Measurements from ENCODE around the gene RXRA. TPM values are rescaled to one million over a fixed set of nuclear protein-coding genes. Genes with fewer than 3 reads are reported as not detected.
"Not testable (repeated sequence)": the region's sequence is repeated elsewhere in the genome, so short reads cannot be mapped to it uniquely, and the experiment has no call there.

RXRA gene
- total and polyA plus RNA-seq, 2 donors (not counting 1 experiment from before 2014, with no cell fraction given) = 2.6 to 6.8 TPM

DNA sequence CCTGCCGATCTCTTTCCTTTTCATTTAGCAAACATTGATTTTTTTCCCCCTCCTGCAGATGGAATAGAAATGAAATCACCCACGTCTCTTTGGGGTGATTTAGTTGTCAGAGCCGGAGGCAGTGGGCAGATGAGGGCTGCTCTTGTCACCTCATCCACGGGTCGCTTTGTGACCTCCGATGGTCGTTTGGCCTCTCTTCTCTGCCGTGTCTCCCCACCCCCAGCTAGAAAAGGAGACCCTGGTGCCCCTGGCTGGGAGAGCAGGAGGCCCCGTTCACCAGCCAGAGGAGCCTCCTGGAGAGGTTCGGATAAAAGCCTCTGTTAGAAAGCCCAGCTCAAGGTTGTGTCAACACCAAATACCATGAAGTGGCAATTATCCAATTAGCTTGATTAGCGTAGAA lies 21.6 kb upstream of the RXRA start:
- ATAC-seq (ENCODE audit: low read depth) = no peak
- no peak overlapping the region for H3K4me3 Mint-ChIP-seq
- WGBS (ENCODE audit: insufficient coverage) = 93% methylated on average over 8 of the region's 11 CpGs
- DNase-seq = no peak
- TF ChIP-seq, protein P1, sequence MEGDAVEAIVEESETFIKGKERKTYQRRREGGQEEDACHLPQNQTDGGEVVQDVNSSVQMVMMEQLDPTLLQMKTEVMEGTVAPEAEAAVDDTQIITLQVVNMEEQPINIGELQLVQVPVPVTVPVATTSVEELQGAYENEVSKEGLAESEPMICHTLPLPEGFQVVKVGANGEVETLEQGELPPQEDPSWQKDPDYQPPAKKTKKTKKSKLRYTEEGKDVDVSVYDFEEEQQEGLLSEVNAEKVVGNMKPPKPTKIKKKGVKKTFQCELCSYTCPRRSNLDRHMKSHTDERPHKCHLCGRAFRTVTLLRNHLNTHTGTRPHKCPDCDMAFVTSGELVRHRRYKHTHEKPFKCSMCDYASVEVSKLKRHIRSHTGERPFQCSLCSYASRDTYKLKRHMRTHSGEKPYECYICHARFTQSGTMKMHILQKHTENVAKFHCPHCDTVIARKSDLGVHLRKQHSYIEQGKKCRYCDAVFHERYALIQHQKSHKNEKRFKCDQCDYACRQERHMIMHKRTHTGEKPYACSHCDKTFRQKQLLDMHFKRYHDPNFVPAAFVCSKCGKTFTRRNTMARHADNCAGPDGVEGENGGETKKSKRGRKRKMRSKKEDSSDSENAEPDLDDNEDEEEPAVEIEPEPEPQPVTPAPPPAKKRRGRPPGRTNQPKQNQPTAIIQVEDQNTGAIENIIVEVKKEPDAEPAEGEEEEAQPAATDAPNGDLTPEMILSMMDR (IDR thresholded peaks at IDR 0.05) = no peak
- no peak for TF ChIP-seq EZH2 (IDR thresholded peaks at IDR 0.05; ENCODE audit: borderline replicate concordance, insufficient read depth, low read depth, low read length, poor library complexity, severe bottlenecking)
- intact Hi-C loops (cut with micrococcal nuclease) = no loop called here
- no peak overlapping the region for H2AFZ ChIP-seq (ENCODE audit: insufficient read depth, low read depth, low read length, poor library complexity, severe bottlenecking)
- peaks cover 0 to 5% (median 1%) of the 10 kb centered on the region in 4 experiments for H3K27me3 ChIP-seq (replicated peaks in 1 of 4; ENCODE audit: control extremely low read depth in 1 of 4, control insufficient read depth in 3 of 4, insufficient read depth in 4 of 4, low read length in 3 of 4)
- peaks cover 3% of the 10 kb centered on the region for H3K4me1 Mint-ChIP-seq
- ChIA-PET POLR2A (no interaction called here), CTCF (no interaction called here)
- no peaks in the 10 kb centered on the region for H3K4me1 ChIP-seq (ENCODE audit: control insufficient read depth in 2 of 2, insufficient read depth in 2 of 2, low read length in 2 of 2)
- no peaks in the 10 kb centered on the region for H4K20me1 ChIP-seq (ENCODE audit: control insufficient read depth, insufficient read depth, low read length, poor library complexity, severe bottlenecking)
- H3K27me3 Mint-ChIP-seq = peaks cover 4% of the 10 kb centered on the region
- no peaks in the 10 kb centered on the region for H3K79me2 ChIP-seq (ENCODE audit: control insufficient read depth, insufficient read depth, low read length)
- no peaks in the 10 kb centered on the region for H3K36me3 ChIP-seq (replicated peaks in 1 of 2; ENCODE audit: control extremely low read depth in 1 of 2, control insufficient read depth in 1 of 2, extremely low read depth in 1 of 2, insufficient read depth in 2 of 2, low read length in 1 of 2)
- no peak overlapping the region for H3K27ac ChIP-seq (ENCODE audit: low read length in 2 of 2)
- no peak overlapping the region for H3K4me2 ChIP-seq (replicated peaks; ENCODE audit: low read depth, low read length, poor library complexity, severe bottlenecking)
- no peak overlapping the region for H3K27ac Mint-ChIP-seq
- no peak overlapping the region for H3K4me3 ChIP-seq (ENCODE audit: control extremely low read depth in 1 of 5, extremely low read depth in 1 of 5, insufficient read depth in 1 of 5, low read depth in 2 of 5, low read length in 4 of 5)
- no peaks in the 10 kb centered on the region for H3K9me3 Mint-ChIP-seq (ENCODE audit: insufficient read depth)
- H3K9me3 ChIP-seq (ENCODE audit: control extremely low read depth in 1 of 3, control insufficient read depth in 2 of 3, insufficient read depth in 1 of 3, low read length in 2 of 3) = peaks cover 0 to 9% (median 0%) of the 10 kb centered on the region in 3 donors
- no peak overlapping the region for H3K9ac ChIP-seq (ENCODE audit: low read length)

DNA sequence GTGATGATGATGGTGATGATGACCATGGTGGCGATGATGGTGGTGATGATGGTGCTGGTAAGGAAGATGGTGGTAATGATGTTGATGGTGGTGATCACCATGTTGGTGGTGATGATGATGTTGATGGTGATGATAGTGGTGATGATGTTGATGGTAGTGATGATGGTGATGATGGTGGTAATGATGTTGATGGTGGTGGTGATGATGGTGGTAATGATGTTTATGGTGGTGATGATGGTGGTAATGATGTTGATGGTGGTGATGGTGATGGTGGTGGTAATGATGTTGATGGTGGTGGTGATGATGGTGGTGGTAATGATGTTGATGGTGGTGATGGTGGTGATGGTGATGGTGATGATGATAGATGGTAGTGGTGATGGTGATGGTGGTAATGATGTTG lies 20.7 kb upstream of the RXRA start:
- H3K79me2 ChIP-seq (ENCODE audit: control insufficient read depth, insufficient read depth, low read length) = no peaks in the 10 kb centered on the region
- ChIA-PET POLR2A (no interaction called here), CTCF (no interaction called here)
- peaks cover 0 to 9% (median 0%) of the 10 kb centered on the region in 3 donors for H3K9me3 ChIP-seq (ENCODE audit: control extremely low read depth in 1 of 3, control insufficient read depth in 2 of 3, insufficient read depth in 1 of 3, low read length in 2 of 3)
- TF ChIP-seq EZH2 (IDR thresholded peaks at IDR 0.05; ENCODE audit: borderline replicate concordance, insufficient read depth, low read depth, low read length, poor library complexity, severe bottlenecking) = no peak
- TF ChIP-seq, protein P1 (IDR thresholded peaks at IDR 0.05) = no peak
- H3K4me1 Mint-ChIP-seq = peaks cover 3% of the 10 kb centered on the region
- intact Hi-C loops (cut with micrococcal nuclease) = no loop called here
- H3K27ac ChIP-seq (ENCODE audit: low read length in 2 of 2) = no peak overlapping the region
- H3K36me3 ChIP-seq (replicated peaks in 1 of 2; ENCODE audit: control extremely low read depth in 1 of 2, control insufficient read depth in 1 of 2, extremely low read depth in 1 of 2, insufficient read depth in 2 of 2, low read length in 1 of 2) = no peaks in the 10 kb centered on the region
- H3K4me2 ChIP-seq (replicated peaks; ENCODE audit: low read depth, low read length, poor library complexity, severe bottlenecking) = no peak overlapping the region
- H3K4me3 ChIP-seq (ENCODE audit: control extremely low read depth in 1 of 5, extremely low read depth in 1 of 5, insufficient read depth in 1 of 5, low read depth in 2 of 5, low read length in 4 of 5) = no peak overlapping the region
- H3K27ac Mint-ChIP-seq = no peak overlapping the region
- DNase-seq = no peak
- H2AFZ ChIP-seq (ENCODE audit: insufficient read depth, low read depth, low read length, poor library complexity, severe bottlenecking) = no peak overlapping the region
- H4K20me1 ChIP-seq (ENCODE audit: control insufficient read depth, insufficient read depth, low read length, poor library complexity, severe bottlenecking) = no peaks in the 10 kb centered on the region
- H3K4me3 Mint-ChIP-seq = no peak overlapping the region
- no peaks in the 10 kb centered on the region for H3K4me1 ChIP-seq (ENCODE audit: control insufficient read depth in 2 of 2, insufficient read depth in 2 of 2, low read length in 2 of 2)
- H3K27me3 ChIP-seq (replicated peaks in 1 of 4; ENCODE audit: control extremely low read depth in 1 of 4, control insufficient read depth in 3 of 4, insufficient read depth in 4 of 4, low read length in 3 of 4) = peaks cover 0 to 5% (median 1%) of the 10 kb centered on the region in 4 experiments
- no peak for ATAC-seq (ENCODE audit: low read depth)
- WGBS (ENCODE audit: insufficient coverage) = 100% methylated on average over 1 of the region's 1 CpG
- H3K9ac ChIP-seq (ENCODE audit: low read length) = no peak overlapping the region
- H3K27me3 Mint-ChIP-seq = peaks cover 4% of the 10 kb centered on the region
- H3K9me3 Mint-ChIP-seq (ENCODE audit: insufficient read depth) = no peaks in the 10 kb centered on the region

DNA sequence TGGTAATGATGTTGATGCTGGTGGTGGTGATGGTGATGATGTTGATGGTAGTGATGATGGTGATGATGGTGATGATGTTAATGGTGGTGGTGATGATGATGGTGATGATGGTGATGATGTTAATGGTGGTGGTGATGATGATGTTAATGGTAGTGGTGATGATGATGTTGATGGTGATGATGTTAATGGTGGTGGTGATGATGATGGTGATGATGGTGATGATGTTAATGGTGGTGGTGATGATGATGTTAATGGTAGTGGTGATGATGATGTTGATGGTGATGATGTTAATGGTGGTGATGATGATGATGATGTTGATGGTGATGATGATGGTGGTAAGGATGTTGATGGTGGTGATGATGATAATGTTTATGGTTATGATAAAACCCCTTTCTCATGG lies 20.2 kb upstream of the RXRA start:
- CTCF ChIA-PET; H3K79me2 ChIP-seq (ENCODE audit: control insufficient read depth, insufficient read depth, low read length); H3K4me3 ChIP-seq (ENCODE audit: control extremely low read depth in 1 of 5, extremely low read depth in 1 of 5, insufficient read depth in 1 of 5, low read depth in 2 of 5, low read length in 4 of 5); H3K27ac ChIP-seq (ENCODE audit: low read length in 2 of 2); H2AFZ ChIP-seq (ENCODE audit: insufficient read depth, low read depth, low read length, poor library complexity, severe bottlenecking); intact Hi-C loops (cut with micrococcal nuclease); H3K36me3 ChIP-seq (replicated peaks in 1 of 2; ENCODE audit: control extremely low read depth in 1 of 2, control insufficient read depth in 1 of 2, extremely low read depth in 1 of 2, insufficient read depth in 2 of 2, low read length in 1 of 2); DNase-seq; H3K27me3 ChIP-seq (replicated peaks in 1 of 4; ENCODE audit: control extremely low read depth in 1 of 4, control insufficient read depth in 3 of 4, insufficient read depth in 4 of 4, low read length in 3 of 4); H3K9me3 Mint-ChIP-seq (ENCODE audit: insufficient read depth); H3K27me3 Mint-ChIP-seq; H3K27ac Mint-ChIP-seq; H3K9me3 ChIP-seq (ENCODE audit: control extremely low read depth in 1 of 3, control insufficient read depth in 2 of 3, insufficient read depth in 1 of 3, low read length in 2 of 3); H3K4me3 Mint-ChIP-seq; ATAC-seq (ENCODE audit: low read depth); H3K9ac ChIP-seq (ENCODE audit: low read length); POLR2A ChIA-PET; H4K20me1 ChIP-seq (ENCODE audit: control insufficient read depth, insufficient read depth, low read length, poor library complexity, severe bottlenecking); H3K4me1 ChIP-seq (ENCODE audit: control insufficient read depth in 2 of 2, insufficient read depth in 2 of 2, low read length in 2 of 2); H3K4me1 Mint-ChIP-seq; H3K4me2 ChIP-seq (replicated peaks; ENCODE audit: low read depth, low read length, poor library complexity, severe bottlenecking): not testable (repeated sequence)
